ENCODE data around the gene SLC49A4.

- no peak for TF ChIP-seq CTCF (IDR thresholded peaks at IDR 0.05)
- TF ChIP-seq POLR2A (IDR thresholded peaks at IDR 0.05) = peak in 1 of 2 donors; percentile 54
Observed at GRCh38 chr3:122793568-122794416, 1.1 kb upstream of the SLC49A4 start, which contains the start of gene HSPBAP1.

Measured in heart left ventricle (tissue), 13 donors.